HUES6 (cell line): ENCODE data around the gene SEPTIN2.

Experiments
- H3K27ac ChIP-seq: 2 replicates; pipeline ENCODE4 v1.7.0; 2013; ENCODE audit warnings: low read depth, mild to moderate bottlenecking, low read length, inconsistent platforms
- H3K27me3 ChIP-seq: 2 replicates; pipeline ENCODE4 v1.6.1; 2013; ENCODE audit warnings: low read length; ENCODE audit not compliant: control insufficient read depth, insufficient read depth
- H3K36me3 ChIP-seq: 2 replicates; pipeline ENCODE4 v1.6.1; 2013; ENCODE audit warnings: low read length; ENCODE audit not compliant: control insufficient read depth, insufficient read depth
- H3K4me1 ChIP-seq: 2 replicates; pipeline ENCODE4 v1.6.1; 2013; ENCODE audit warnings: low read length; ENCODE audit not compliant: control insufficient read depth, insufficient read depth
- H3K4me3 ChIP-seq: 2 replicates; pipeline ENCODE4 v1.5.1; 2013; ENCODE audit warnings: low read depth, low read length
- H3K9ac ChIP-seq: one replicate; pipeline ENCODE4 v1.6.1; 2013; ENCODE audit warnings: mild to moderate bottlenecking, low read length
- H3K9me3 ChIP-seq: 2 replicates; pipeline ENCODE4 v1.6.1; 2013; ENCODE audit warnings: low read depth, low read length; ENCODE audit not compliant: control insufficient read depth, insufficient read depth

Gene SEPTIN2

DNA sequence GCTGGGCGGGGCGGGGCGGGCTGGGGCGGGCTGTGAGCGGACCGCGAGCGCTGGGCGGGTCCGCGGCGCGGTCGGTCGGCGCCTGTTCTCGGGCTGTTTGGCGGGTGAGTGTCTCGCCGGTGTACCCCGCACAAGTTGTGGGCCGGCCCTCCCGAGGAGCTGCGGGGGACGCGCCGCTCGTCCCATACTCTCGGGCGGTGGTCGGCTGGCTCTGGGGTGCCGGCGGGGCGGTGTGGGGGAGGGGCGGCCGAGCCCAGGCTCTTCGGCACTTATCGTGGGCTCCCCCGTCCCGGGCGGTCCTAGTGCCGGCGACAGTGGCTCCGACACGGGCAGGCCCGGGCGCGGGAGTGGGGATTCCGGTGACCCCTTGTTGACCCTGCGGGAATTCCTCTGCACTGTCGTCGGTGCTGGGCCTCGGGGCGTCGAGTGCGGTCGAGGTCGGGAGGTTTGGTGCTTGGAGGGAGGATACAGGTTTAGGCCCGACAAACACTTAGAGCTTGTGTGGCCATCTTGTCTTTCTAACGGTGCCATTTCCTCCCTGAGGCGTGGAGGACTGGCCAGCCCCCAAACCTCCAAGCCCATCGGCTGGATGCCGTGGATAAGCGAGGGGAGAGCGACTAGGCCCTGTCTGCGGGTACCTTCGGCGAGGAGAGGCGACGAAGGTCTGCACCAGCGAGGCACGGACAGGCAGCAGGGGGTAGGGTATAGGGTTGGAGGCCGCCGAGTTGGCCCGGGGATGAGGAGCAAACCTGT, at the start of gene SEPTIN2:
TSS of gene SEPTIN2 (plus strand) at position 47 of the 753 bp plus-strand sequence. CDS start 8,308 bp downstream, outside the sequence.
- H3K27ac ChIP-seq = peak within 1 kb of the TSS; percentile 100
- H3K9me3 ChIP-seq = no peaks in the 10 kb centered on the region
- H3K4me1 ChIP-seq = peaks cover 46% of the 10 kb centered on the region
- no peaks in the 10 kb centered on the region for H3K27me3 ChIP-seq
- H3K9ac ChIP-seq = peak within 1 kb of the TSS; percentile 99
- H3K36me3 ChIP-seq = peaks cover 11% of the 10 kb centered on the region
- peak within 1 kb of the TSS; percentile 97 for H3K4me3 ChIP-seq

DNA sequence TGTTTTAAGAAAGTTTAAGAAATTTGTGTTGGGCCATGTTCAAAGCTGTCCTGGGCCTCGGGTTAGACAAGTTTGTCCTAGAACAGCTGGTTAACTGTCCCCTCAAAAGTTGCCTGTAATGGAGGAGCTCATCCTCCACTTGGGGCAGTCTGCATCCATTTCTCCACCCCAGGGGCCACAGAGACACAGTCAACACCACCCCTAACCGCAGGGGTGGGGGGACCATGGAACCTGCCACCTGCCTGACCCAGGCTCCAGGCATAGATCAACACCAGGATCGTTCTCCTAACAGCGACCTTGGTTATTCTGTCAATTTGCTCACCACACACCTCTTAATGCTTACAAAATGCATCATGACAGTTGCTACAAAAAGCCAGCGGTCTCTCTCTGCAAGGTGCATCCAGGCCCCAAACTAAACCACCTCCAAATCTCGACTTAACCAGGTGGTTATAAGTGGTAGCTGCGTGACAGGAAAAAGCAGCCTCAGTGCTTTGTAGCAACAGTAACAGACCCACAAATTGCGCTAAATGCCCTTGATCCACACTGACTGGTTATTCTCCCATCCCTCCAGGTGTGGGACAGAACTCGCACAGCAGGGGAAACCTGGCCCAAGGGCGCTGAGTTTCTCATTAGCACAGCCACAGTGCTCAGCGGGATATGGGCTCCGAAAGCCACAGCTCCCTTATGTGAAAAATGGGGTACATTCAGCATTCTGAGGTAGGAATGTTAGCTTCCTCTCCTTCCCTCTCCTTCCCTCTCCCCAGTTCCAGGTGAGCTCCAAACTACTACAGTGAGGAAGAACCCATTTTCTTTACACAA, 48.3 kb upstream of the SEPTIN2 start:
- Histone ChIP-seq H3K4me3 (no peak overlapping the region), H3K9me3 (no peaks in the 10 kb centered on the region), H3K9ac (no peak overlapping the region), H3K27me3 (no peaks in the 10 kb centered on the region), H3K27ac (no peak overlapping the region), H3K4me1 (peaks cover 14% of the 10 kb centered on the region), H3K36me3 (peaks cover 64% of the 10 kb centered on the region)

DNA sequence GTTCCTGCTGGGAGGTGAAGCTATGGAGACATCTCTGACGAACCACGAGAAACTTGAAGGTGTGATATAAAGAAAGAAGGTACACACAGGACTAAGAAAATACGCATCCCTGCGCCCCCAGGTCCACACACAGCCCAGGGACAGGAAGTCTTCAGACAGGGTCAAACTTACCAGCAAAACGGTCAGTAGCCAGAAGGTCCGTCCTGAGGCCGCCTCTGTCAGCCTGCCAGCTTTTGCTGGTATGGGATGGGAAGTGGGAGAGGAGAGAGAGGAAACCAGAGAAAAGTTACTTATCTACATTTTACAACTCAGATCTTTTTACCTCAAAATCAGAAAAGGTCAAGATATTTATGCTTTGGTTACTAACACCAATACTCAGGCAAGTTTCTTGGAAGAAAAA, 47.4 kb upstream of the SEPTIN2 start:
- H3K4me1 ChIP-seq = peaks cover 18% of the 10 kb centered on the region
- no peak overlapping the region for H3K4me3 ChIP-seq
- no peaks in the 10 kb centered on the region for H3K27me3 ChIP-seq
- H3K27ac ChIP-seq = no peak overlapping the region
- H3K36me3 ChIP-seq = peaks cover 55% of the 10 kb centered on the region
- no peak overlapping the region for H3K9ac ChIP-seq
- no peaks in the 10 kb centered on the region for H3K9me3 ChIP-seq

DNA sequence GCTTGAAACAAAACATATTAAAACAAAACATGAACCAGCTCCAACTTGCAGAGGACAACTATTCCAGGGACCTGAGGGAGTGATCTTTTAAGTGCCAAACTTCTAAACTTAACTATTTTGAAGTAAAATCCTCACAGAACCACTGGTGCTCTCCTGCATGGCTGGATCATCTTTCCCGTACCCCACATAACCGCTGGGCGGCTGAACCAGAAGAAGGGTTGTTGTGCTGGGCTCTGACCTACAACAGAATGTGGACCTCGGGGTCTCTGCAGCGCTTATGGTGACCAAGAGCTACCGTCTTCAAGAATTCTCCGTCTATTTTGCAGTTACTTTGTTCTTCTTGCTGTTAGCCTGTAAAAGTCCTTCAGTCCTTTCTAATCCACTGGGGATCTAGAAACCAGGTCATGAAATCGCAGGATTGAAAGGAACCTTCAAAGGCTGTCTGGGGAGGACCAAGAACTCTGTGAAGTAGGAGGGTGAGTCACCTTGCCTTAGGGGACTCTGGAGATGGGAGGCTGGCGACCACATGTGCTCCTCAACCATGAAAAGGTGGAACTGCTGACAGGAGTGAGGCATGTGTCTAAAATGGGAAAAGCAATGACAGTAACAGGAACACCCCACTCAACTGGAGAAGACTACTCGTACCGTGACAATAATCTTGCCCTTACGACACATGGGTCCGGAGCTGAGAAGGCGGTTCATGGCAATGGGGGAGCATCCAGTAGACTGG, 46.8 kb upstream of the SEPTIN2 start:
- H3K9ac ChIP-seq = no peak overlapping the region
- H3K9me3 ChIP-seq = no peaks in the 10 kb centered on the region
- H3K27me3 ChIP-seq = no peaks in the 10 kb centered on the region
- H3K4me3 ChIP-seq = no peak overlapping the region
- H3K36me3 ChIP-seq = peaks cover 49% of the 10 kb centered on the region
- no peak overlapping the region for H3K27ac ChIP-seq
- peaks cover 23% of the 10 kb centered on the region for H3K4me1 ChIP-seq

DNA sequence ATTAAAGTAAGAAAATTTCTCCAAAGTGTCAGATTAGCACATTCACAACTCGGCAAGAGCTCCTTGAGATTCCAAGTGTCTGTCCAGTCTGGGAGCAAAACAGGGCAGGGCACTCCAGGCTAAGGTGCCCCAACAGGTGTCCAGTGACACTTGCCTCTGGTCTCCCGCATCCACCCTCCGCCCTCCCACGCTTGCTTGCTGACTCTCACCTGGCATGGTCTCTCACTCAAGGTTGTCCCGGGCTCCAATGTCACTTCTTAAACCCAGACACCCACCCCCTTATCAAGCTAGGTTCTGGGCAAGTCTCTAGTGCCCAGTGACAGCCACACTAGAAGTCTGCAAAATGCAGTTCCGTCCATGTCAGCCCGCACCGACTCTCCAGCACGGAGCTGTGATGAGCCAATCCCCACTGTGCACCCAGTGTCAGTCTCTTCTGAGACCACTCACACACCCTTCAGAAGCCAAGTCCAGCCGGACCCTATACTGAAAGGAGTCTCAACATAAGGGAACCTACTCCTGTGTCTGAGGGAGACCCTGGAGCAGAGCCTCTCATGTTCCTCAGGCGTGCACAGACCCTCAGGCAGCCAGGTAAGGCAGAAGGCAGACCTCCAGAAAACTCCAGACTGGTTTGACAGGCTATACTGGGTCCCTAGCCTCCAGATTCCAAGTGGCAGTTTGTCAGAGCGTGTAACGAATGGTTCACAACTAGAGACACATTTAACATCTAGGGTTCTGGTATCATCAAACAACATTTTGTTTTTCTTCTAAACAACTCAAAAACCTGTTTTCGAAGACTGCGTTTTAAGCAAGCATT, 45.8 kb upstream of the SEPTIN2 start:
- no peaks in the 10 kb centered on the region for H3K9me3 ChIP-seq
- peaks cover 41% of the 10 kb centered on the region for H3K36me3 ChIP-seq
- H3K9ac ChIP-seq = no peak overlapping the region
- H3K4me1 ChIP-seq = peaks cover 26% of the 10 kb centered on the region
- H3K4me3 ChIP-seq = no peak overlapping the region
- no peaks in the 10 kb centered on the region for H3K27me3 ChIP-seq
- H3K27ac ChIP-seq = no peak overlapping the region

DNA sequence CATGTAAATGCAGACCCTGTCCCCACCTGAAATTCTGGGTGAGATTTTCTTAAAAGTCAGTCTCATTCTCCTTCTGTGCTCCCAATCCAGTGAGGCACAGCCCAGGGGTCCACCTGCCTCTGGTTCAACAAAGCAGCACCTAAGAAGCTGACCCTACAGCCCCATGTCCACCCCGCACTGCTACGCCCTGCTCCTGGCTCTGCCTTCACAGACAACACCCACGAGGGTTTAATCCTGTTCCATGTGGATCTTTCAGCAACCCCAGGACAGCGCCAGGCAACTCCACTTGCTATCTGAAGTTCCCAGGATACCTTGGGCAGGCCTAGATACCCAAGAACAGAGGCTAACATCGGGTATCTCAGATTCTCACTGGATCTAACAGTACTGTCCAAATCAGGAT, 45.2 kb upstream of the SEPTIN2 start:
- Histone ChIP-seq H3K4me1 (peaks cover 26% of the 10 kb centered on the region), H3K9me3 (no peaks in the 10 kb centered on the region), H3K27me3 (no peaks in the 10 kb centered on the region), H3K4me3 (no peak overlapping the region), H3K9ac (no peak overlapping the region), H3K27ac (no peak overlapping the region), H3K36me3 (peaks cover 37% of the 10 kb centered on the region)

DNA sequence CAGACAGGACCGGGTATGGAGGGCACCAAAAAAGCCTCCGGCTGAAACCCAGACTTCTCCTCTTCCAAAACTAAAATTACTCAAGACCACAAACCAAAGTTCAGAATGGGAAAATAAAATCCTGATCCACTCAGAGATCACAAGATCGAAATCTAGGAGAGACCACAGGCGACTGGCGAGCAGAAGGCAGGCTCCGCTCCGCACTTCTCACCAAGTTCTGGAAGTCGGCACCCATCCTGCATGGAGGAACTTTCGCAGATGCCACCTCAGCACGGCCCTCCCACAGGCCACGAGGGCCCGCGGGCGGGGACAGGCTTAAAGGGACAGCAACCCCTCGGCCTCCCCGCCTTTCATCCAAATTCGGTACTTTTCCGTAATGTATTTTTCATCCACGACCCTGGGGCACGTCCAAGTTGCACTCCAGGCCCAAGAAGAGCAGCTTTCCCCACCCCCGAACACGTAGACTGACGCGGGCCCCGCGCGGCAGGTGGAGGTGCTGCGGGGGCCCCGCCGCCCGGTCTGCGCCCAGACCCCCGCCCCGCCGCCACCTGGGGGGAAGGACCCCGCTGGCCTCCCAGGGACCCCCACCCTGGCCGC, 43.9 kb upstream of the SEPTIN2 start:
- H3K9me3 ChIP-seq = no peaks in the 10 kb centered on the region
- no peaks in the 10 kb centered on the region for H3K27me3 ChIP-seq
- H3K4me1 ChIP-seq = peaks cover 26% of the 10 kb centered on the region
- H3K4me3 ChIP-seq = peak overlapping the region; percentile 85
- H3K27ac ChIP-seq = no peak overlapping the region
- peak overlapping the region; percentile 86 for H3K9ac ChIP-seq
- H3K36me3 ChIP-seq = peaks cover 25% of the 10 kb centered on the region

DNA sequence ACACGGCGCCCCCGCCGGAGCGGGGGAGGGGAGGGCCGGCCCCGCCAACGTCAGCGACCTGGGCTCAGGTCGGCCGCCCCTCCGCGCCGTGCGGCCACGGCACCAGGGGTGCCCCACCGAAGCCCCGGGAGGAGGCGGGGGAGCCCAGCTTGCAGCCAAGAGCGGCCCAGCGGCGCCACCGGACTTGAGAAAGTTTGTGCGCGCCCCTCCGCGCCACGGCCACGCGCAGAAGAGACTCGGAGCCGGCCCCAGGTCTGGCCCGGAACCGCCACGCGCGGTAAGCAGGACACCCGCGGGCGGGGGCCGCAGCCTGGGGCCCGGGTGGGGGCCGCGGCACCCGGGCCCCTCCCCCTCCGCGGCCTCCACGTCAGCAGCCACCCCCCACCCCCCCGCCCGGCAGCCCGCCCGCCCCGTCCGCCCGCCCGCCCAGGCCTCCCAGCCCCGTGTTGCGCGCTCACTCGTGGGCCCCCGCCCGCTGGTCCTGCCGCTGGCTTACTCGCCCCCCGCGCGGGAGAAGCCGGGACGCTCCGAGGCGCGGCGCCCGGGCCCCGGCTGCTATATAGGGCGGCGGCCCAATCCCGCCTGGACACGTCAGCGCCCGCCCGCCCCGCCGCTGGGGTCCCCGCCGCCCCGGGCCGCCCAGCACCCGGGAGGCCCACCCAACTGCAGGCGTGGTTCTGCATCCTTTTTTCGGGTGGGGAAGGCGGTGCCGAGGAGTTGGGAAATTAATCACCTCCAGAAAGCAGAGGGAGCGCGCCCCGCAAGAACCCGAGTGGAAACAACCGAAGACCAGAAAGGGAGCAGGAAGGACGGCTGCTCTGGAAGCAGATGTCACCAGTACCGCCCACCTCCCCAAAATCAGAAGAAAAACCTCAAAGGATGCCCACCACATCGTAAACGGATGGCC, 43.2 kb upstream of the SEPTIN2 start:
- peak overlapping the region; percentile 85 for H3K4me3 ChIP-seq
- peaks cover 26% of the 10 kb centered on the region for H3K4me1 ChIP-seq
- peak overlapping the region; percentile 86 for H3K9ac ChIP-seq
- no peak overlapping the region for H3K27ac ChIP-seq
- H3K27me3 ChIP-seq = no peaks in the 10 kb centered on the region
- H3K36me3 ChIP-seq = peaks cover 18% of the 10 kb centered on the region
- H3K9me3 ChIP-seq = no peaks in the 10 kb centered on the region

DNA sequence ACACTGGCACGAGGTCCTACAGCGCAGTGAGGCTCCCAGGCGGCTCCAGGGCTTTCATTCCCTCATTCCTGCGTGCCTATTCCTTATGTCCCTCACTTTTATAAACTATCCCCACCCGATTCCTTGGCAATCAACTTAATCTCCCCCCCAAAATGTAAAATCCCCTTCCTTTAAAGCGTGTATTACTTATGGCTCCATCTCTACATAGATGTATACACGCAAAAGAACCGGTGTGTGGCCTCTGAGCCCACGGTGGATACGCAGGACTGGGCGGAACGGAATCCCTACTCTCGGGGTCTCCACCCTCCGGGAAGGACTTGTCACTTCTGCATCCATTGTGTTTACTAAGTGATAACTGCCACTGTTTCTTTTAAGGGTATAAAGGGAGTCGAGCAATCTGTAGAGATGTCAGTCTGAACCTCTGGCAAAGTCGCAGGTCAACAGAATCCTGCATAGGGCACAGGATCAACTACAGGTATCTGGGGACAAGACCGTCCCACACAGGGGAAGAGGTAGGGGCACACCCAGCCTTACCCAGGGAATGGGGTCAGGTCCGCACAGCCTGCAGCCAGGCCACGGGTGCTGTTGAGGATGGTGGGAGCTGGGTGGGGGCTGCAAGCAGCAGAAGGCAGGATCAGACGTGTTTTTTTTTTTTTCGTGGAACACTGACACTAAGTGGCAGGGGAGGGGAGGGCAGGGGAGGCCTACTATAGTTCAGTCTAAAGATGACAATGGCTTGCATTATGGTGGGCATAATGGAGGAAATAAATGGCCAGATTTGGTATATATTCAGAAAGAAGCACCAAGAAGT, 42.3 kb upstream of the SEPTIN2 start:
- no peak overlapping the region for H3K27ac ChIP-seq
- H3K9me3 ChIP-seq = no peaks in the 10 kb centered on the region
- H3K27me3 ChIP-seq = no peaks in the 10 kb centered on the region
- H3K36me3 ChIP-seq = peaks cover 9% of the 10 kb centered on the region
- peak overlapping the region; percentile 73 for H3K9ac ChIP-seq
- peaks cover 26% of the 10 kb centered on the region for H3K4me1 ChIP-seq
- H3K4me3 ChIP-seq = peak overlapping the region; percentile 85
